SK-N-SH (cell line): ENCODE results near the gene CALN1. TPM values are rescaled to one million over a fixed set of nuclear protein-coding genes. Genes with fewer than 3 reads are reported as not detected.

Source experiments
- CTCF ChIA-PET: fragments of 300-600, 350-600 bp; formaldehyde crosslinking; extraction: SDS; loops from one replicate; lab custom pipeline; 2021; lab: Yijun Ruan, JAX
- POLR2A ChIA-PET: fragments of 350-600 bp; sonication (Branson Sonifier 250); formaldehyde crosslinking; extraction: SDS; loops from one replicate; lab custom pipeline; 2020; ENCODE audit warnings: antibody characterized with exemption, inconsistent platforms; lab: Yijun Ruan, JAX
- DNase-seq: peaks from one replicate; pipeline ENCODE4 v3.0.0; 2012
- H2AFZ ChIP-seq: fragments of 200-600 bp; sonication (generic); 2 replicates; pipeline ENCODE4 v1.8.1; 2016; ENCODE audit warnings: antibody characterized with exemption, mild to moderate bottlenecking, low read depth
- H3F3A ChIP-seq: fragments of 200-600 bp; sonication (generic); replicated peaks from 2 replicates; pipeline ENCODE3; 2016; ENCODE audit warnings: antibody characterized with exemption, mild to moderate bottlenecking; ENCODE audit not compliant: insufficient read depth
- H3K27ac ChIP-seq, 2 experiments: fragments of 200-500 bp in 1 of 2; fragments of 200-600 bp in 1 of 2; sonication (Bioruptor generic) in 1 of 2; sonication (generic), shearing (Covaris generic) in 1 of 2; 2 replicates each; pipeline versions ENCODE4 v1.5.1 to v1.6.1; 2014 to 2016; ENCODE audit warnings: low read depth in 2 of 2, inconsistent platforms in 1 of 2, low read length in 1 of 2, mild to moderate bottlenecking in 1 of 2, mixed read lengths in 1 of 2
- H3K27me3 ChIP-seq: fragments of 200-600 bp; sonication (generic), shearing (Covaris generic); 2 replicates; pipeline ENCODE4 v1.6.1; 2016; ENCODE audit warnings: mixed run types; ENCODE audit not compliant: insufficient read depth
- H3K36me3 ChIP-seq, 2 experiments: fragments of 200-500 bp in 1 of 2; fragments of 200-600 bp in 1 of 2; sonication (Bioruptor generic) in 1 of 2; sonication (generic) in 1 of 2; replicated peaks in 1 of 2; 2 replicates each; pipeline versions ENCODE3 to v1.5.1; 2014 to 2016; ENCODE audit warnings: low read length in 1 of 2, mild to moderate bottlenecking in 1 of 2; ENCODE audit not compliant: insufficient read depth in 2 of 2, control insufficient read depth in 1 of 2
- H3K4me1 ChIP-seq, 2 experiments: fragments of 200-500 bp in 1 of 2; fragments of 200-600 bp in 1 of 2; sonication (Bioruptor generic) in 1 of 2; sonication (generic), shearing (Covaris generic) in 1 of 2; 2 replicates each; pipeline versions ENCODE4 v1.5.1 to v1.6.1; 2014 to 2016; ENCODE audit warnings: low read depth in 1 of 2, low read length in 1 of 2, mixed run types in 1 of 2; ENCODE audit not compliant: insufficient read depth in 2 of 2, control insufficient read depth in 1 of 2
- H3K4me2 ChIP-seq: fragments of 200-600 bp; sonication (generic), shearing (Covaris generic); 2 replicates; pipeline ENCODE4 v1.6.1; 2017; ENCODE audit warnings: mixed run types
- H3K4me3 ChIP-seq, 2 experiments: fragments of 200-500 bp in 1 of 2; fragments of 200-600 bp in 1 of 2; sonication (Bioruptor generic) in 1 of 2; sonication (generic), shearing (Covaris generic) in 1 of 2; 2 replicates each; pipeline versions ENCODE4 v1.5.1 to v1.8.1; 2014 to 2016; ENCODE audit warnings: low read depth in 2 of 2, inconsistent platforms in 1 of 2, low read length in 1 of 2, mild to moderate bottlenecking in 1 of 2, mixed read lengths in 1 of 2, moderate library complexity in 1 of 2
- H3K79me2 ChIP-seq: fragments of 200-600 bp; sonication (generic); 2 replicates; pipeline ENCODE4 v1.8.1; 2017; ENCODE audit warnings: mild to moderate bottlenecking; ENCODE audit not compliant: insufficient read depth
- H3K9ac ChIP-seq: fragments of 200-600 bp; sonication (generic); 2 replicates; pipeline ENCODE4 v1.6.1; 2017; ENCODE audit warnings: mixed run types
- H3K9me2 ChIP-seq: fragments of 200-600 bp; sonication (generic); 2 replicates; pipeline ENCODE4 v1.6.1; 2017; ENCODE audit warnings: mixed run types
- H3K9me3 ChIP-seq: fragments of 200-600 bp; sonication (generic); 2 replicates; pipeline ENCODE4 v1.6.1; 2017; ENCODE audit warnings: mixed run types, mild to moderate bottlenecking, moderate library complexity
- H4K20me1 ChIP-seq: fragments of 200-600 bp; sonication (generic); 2 replicates; pipeline ENCODE4 v1.6.1; 2017; ENCODE audit warnings: mild to moderate bottlenecking, mixed run types; ENCODE audit not compliant: insufficient read depth
- CTCF ChIP-seq: fragments of 200-600 bp; sonication (generic); IDR thresholded peaks from 2 replicates; pipeline ENCODE4 v1.6.1; 2017; ENCODE audit warnings: antibody characterized with exemption, mild to moderate bottlenecking, moderate library complexity
- ELF1 ChIP-seq: IDR thresholded peaks from 2 replicates; pipeline ENCODE4 v1.4.0; 2012
- EP300 ChIP-seq, 2 experiments: IDR thresholded peaks; 2 replicates each; pipeline versions ENCODE4 v1.4.0 to v1.6.1; 2012; ENCODE audit warnings: borderline replicate concordance in 1 of 2, low read depth in 1 of 2, low read length in 1 of 2
- EZH2phosphoT487 ChIP-seq: fragments of 200-600 bp; sonication (generic); IDR thresholded peaks from 2 replicates; pipeline ENCODE4 v1.6.1; 2017; ENCODE audit warnings: low read depth, mixed run types, mild to moderate bottlenecking, antibody characterized with exemption, moderate library complexity, borderline replicate concordance
- FOSL2 ChIP-seq: IDR thresholded peaks from 2 replicates; pipeline ENCODE4 v1.4.0; 2012; ENCODE audit warnings: low read depth, mild to moderate bottlenecking, moderate library complexity, borderline replicate concordance
- FOXJ3 ChIP-seq: sonication (generic); formaldehyde crosslinking; IDR thresholded peaks from 2 replicates; pipeline ENCODE4 v1.5.1; 2020; ENCODE audit warnings: mild to moderate bottlenecking, missing genetic modification reagents
- FOXM1 ChIP-seq: IDR thresholded peaks from 2 replicates; pipeline ENCODE4 v1.4.0; 2012; ENCODE audit warnings: low read depth, mild to moderate bottlenecking
- GABPA ChIP-seq: IDR thresholded peaks from 2 replicates; pipeline ENCODE4 v1.4.0; 2012; ENCODE audit warnings: low read depth, mild to moderate bottlenecking
- GATA2 ChIP-seq: sonication (generic); formaldehyde crosslinking; IDR thresholded peaks from 2 replicates; pipeline ENCODE4 v1.5.0; 2020; ENCODE audit warnings: mild to moderate bottlenecking, missing genetic modification reagents
- IRF3 ChIP-seq: fragments of 150-350 bp; IDR thresholded peaks from 2 replicates; pipeline ENCODE4 v1.6.1; 2016; ENCODE audit warnings: mild to moderate bottlenecking, low read depth, low read length
- JUND ChIP-seq: IDR thresholded peaks from 2 replicates; pipeline ENCODE4 v1.4.0; 2012
- MAX ChIP-seq: IDR thresholded peaks from 2 replicates; pipeline ENCODE4 v1.4.0; 2012; ENCODE audit warnings: low read depth
- NFIC ChIP-seq: IDR thresholded peaks from 2 replicates; pipeline ENCODE4 v1.4.0; 2012; ENCODE audit warnings: borderline replicate concordance
- PBX3 ChIP-seq: IDR thresholded peaks from 2 replicates; pipeline ENCODE4; 2012
- RAD21 ChIP-seq: IDR thresholded peaks from 2 replicates; pipeline ENCODE4 v1.6.1; 2012; ENCODE audit warnings: mild to moderate bottlenecking, low read length
- RCOR1 ChIP-seq: fragments of 150-350 bp; IDR thresholded peaks from 2 replicates; pipeline ENCODE4 v1.6.1; 2017; ENCODE audit warnings: antibody characterized with exemption, low read length
- RFX5 ChIP-seq: IDR thresholded peaks from 2 replicates; pipeline ENCODE4 v1.6.1; 2012; ENCODE audit warnings: mild to moderate bottlenecking, improper control_type of control experiment, low read length
- RXRA ChIP-seq: IDR thresholded peaks from 2 replicates; pipeline ENCODE4 v1.4.0; 2012; ENCODE audit warnings: low read depth, mild to moderate bottlenecking, borderline replicate concordance
- SIN3A ChIP-seq: IDR thresholded peaks from 2 replicates; pipeline ENCODE4 v1.6.1; 2012; ENCODE audit warnings: low read depth, mild to moderate bottlenecking, low read length, moderate library complexity, borderline replicate concordance
- SMC3 ChIP-seq: IDR thresholded peaks from 2 replicates; pipeline ENCODE4 v1.6.1; 2012; ENCODE audit warnings: low read depth, low read length, improper control_type of control experiment
- WGBS: methylation state at CpG from one replicate; pipeline ENCODE4 v1.1.6; 2017; ENCODE audit warnings: low lambda C conversion rate; 5-methylcytosine and 5-hydroxymethylcytosine counted together
- polyA plus RNA-seq, 3 experiments: library from polyadenylated mRNA; depleted of rRNA; stranded (reverse); fragments of >200 nt; gene quantifications; 2 replicates each; pipeline ENCODE4 v1.2.3, GENCODE V29; 2012

The CALN1 gene
- polyA plus RNA-seq, 1 of the 3 experiments (the other 2 are of a cell fraction) = not detected

GRCh38 chr7:72391821-72392377 lies 20.2 kb downstream of the CALN1 start:
- no peaks in the 10 kb centered on the region for H3F3A ChIP-seq
- H3K9ac ChIP-seq = no peak overlapping the region
- no peak for TF ChIP-seq JUND
- TF ChIP-seq ELF1 = no peak
- TF ChIP-seq RAD21 = no peak
- TF ChIP-seq GATA2 (CRISPR knock-in tag) = no peak
- TF ChIP-seq SMC3 = no peak
- TF ChIP-seq EZH2phosphoT487 = no peak
- no peak for TF ChIP-seq RFX5
- no peak for TF ChIP-seq FOXM1
- no peak for TF ChIP-seq GABPA
- no peak for TF ChIP-seq PBX3
- TF ChIP-seq CTCF = no peak
- no peak for TF ChIP-seq RXRA
- TF ChIP-seq SIN3A = no peak
- no peak for TF ChIP-seq EP300 (IDR thresholded peaks at IDR 0.05; ENCODE audit: borderline replicate concordance in 1 of 2, low read depth in 1 of 2, low read length in 1 of 2)
- TF ChIP-seq RCOR1 = no peak
- TF ChIP-seq IRF3 = no peak
- TF ChIP-seq FOXJ3 (CRISPR knock-in tag) = no peak
- TF ChIP-seq NFIC = no peak
- no peak for TF ChIP-seq FOSL2
- no peak for TF ChIP-seq MAX
- no peak overlapping the region for H3K4me2 ChIP-seq
- WGBS = 9% methylated on average over 7 of the region's 7 CpGs
- H3K79me2 ChIP-seq = no peaks in the 10 kb centered on the region
- CTCF ChIA-PET = interaction anchor here (0.7 kb wide), 1 partner anchor 24 kb away, joined by 3 read pairs; no protein-coding TSS in a partner anchor
- no peaks in the 10 kb centered on the region for H3K9me2 ChIP-seq
- no peaks in the 10 kb centered on the region for H3K27me3 ChIP-seq
- no peak overlapping the region for H3K4me3 ChIP-seq
- H3K9me3 ChIP-seq = no peaks in the 10 kb centered on the region
- H3K36me3 ChIP-seq = no peaks in the 10 kb centered on the region
- H2AFZ ChIP-seq = no peak overlapping the region
- no peak overlapping the region for H3K27ac ChIP-seq
- H3K4me1 ChIP-seq = no peaks in the 10 kb centered on the region
- DNase-seq = no peak
- POLR2A ChIA-PET = no interaction called here
- H4K20me1 ChIP-seq = no peaks in the 10 kb centered on the region
